Measurements from ENCODE around the gene ZRANB3.

The ZRANB3 gene

DNA sequence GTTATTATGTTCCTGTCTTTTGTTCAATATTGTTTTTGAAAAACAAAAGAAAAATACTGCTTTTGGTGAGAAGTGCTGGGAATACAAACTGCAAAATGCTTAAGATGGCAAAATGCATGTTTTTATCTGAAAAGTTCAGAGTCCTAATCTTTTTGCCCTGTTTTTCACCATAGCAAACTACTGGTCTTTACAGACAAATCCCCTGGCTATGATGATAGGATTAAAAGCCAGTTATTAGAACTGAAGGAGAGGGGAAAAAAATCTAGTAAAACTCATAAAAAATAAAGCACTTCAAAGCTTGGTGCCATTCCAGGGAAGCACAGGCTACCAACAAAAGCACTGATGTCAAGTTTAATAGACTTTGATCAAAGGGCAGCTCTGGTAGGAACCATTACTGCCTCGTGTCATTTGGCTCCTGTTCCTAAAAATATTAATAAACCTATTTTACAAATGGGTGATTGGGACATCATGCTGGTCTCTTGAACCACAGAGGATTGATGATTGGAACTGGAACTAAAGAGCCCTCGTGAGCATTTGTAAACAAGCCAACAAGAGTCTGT, 284.2 kb downstream of the ZRANB3 start:
- DNase-seq = no peak

GRCh38 chr2:135245071-135245470, 285.9 kb downstream of the ZRANB3 start:
- no peak for DNase-seq

GRCh38 chr2:135238651-135239050, 292.4 kb downstream of the ZRANB3 start:
- DNase-seq = no peak

- DNase-seq = no peak
Observed at GRCh38 chr2:135230150-135230549, 300.9 kb downstream of the ZRANB3 start.

DNA sequence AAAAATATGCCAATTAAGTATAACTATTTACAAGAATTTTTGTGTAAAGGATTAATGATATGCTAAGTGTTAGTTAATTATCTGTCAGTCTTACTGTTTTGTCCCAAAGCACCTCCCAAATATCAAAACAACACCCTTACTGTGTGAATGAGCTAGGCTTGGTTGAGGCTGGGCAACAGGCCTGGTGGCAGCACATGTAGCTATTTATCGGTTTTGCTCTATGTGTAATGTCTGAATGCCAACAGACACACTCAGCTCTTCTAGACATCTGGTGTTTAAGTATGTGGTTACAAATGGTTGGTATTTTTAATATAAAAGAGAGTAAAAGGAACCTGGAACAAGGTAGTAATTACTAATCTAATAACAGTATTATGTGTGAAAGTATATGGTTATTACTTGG, 303.6 kb downstream of the ZRANB3 start:
- no peak for DNase-seq

DNA sequence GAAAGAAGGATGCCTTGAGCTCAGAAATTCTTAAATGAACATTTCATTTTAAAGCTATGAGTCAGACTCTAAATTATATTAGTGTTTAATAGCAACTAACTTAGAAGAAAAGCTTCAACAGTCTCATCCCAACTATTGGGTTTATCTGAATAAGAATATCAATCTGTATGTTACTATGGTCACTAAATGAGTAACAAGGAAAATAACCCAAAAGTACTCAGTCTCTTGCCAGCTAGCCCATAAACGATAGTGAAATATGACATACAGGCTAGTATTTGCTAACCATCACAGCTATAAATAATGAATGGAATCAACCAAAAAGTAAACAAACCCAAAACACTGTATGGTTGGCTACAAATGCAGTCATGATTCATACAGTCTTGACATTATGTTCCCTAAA, 304.1 kb downstream of the ZRANB3 start:
- DNase-seq = no peak

DNA sequence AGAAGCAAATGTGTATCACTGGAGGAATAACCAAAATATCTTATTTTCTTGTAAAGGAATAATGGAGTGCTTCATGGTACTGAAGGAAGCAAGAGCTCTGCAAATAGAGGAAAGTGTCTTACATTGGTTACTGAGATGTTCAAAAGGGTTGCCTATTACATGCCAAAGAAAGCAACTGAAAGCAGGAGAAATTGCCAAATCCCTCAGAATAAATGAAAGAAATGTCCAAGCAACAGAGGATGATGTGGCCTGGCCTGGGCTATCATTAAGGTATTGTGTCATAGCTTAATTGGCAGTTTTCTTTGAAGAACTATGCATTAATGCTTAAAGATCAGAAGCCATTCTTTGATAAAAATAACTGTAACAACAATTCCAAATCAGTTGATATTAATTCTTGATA, 305.2 kb downstream of the ZRANB3 start:
- no peak for DNase-seq

DNA sequence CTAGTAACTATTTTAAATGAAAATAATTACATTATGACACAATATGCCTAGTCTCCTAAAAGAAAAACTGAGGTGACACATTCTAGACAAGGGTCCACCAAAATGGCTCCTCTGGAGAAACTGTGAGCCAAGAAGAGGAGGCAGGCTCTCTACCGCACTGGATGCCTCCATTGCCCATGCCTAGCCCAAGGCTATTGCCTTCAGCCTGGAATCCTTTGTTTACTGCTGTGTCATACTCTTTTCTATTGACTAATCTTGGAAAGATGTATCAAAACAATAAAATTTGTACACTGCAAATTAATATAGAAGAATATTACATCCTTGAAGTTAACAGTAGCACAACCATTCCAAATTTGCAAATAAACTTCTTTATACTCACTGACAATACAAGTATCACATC, 311.8 kb downstream of the ZRANB3 start:
- DNase-seq = no peak

DNA sequence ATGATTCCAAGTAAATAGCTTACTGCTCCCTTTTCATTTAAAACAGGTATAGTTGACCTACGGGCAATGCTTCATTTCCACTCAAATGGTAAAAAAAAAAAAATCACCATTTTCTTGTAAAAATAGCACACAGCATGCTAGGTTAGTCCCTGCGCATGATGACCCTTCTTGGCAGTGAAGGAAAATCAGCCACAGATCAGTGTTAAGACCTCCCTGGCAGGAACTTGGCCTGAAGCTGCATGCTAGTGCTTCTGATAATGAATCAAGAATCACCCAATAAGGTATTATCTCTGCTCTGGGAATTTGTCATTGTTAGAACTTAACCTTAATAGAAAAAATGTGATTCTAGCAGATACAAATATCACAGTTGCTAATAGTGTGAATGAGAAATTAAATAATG, 312.6 kb downstream of the ZRANB3 start:
- no peak for DNase-seq

DNA sequence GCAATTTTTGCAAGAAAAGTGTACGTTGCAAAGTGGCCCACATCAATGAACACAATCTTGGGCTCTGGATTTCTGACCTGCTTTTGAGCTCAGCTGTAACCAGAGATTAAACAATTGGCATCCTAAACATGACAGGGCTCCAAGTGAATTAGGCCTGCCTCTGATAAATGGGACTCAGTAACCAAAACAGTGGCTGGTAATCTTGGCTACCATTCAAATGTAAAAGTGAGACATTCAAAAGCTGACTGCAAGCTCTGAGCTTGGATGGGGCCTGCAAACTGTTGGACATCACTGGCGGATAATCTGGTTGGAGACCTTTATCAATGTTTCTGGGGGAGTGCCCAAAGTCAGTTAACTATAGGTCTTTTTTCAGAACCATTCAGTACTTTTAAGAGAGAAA, 318.3 kb downstream of the ZRANB3 start:
- no peak for DNase-seq

- DNase-seq = no peak
Observed at GRCh38 chr2:135208016-135208415, 323.0 kb downstream of the ZRANB3 start.

- DNase-seq = no peak
Observed at GRCh38 chr2:135203944-135204343, 327.1 kb downstream of the ZRANB3 start.

- DNase-seq = no peak
Observed at GRCh38 chr2:135202751-135203150, 328.3 kb downstream of the ZRANB3 start.

DNA sequence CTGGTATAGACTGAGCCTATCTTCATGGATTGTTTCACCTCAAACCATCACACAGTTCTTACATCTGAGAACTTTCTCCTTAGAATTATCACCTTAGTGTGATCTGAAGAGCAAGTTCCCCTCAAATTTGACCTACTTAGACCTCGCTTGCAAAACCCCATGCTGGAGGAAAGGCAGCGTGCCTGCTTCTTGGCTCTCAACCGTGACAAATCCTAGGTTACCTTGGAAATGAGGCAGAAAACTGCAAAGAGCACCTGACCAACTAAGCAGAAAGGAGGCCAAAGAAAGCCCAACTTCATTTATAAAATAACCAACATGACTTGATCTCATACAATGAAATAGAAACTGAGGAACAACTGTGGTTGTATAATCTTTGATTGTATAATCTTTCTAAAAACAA, 332.5 kb downstream of the ZRANB3 start:
- no peak for DNase-seq

- no peak for DNase-seq
Observed at GRCh38 chr2:135190799-135191198, 340.2 kb downstream of the ZRANB3 start.

- no peak for DNase-seq
Observed at GRCh38 chr2:135189148-135189547, 341.9 kb downstream of the ZRANB3 start.

- DNase-seq = no peak
Observed at GRCh38 chr2:135187270-135187669, 343.7 kb downstream of the ZRANB3 start.

DNA sequence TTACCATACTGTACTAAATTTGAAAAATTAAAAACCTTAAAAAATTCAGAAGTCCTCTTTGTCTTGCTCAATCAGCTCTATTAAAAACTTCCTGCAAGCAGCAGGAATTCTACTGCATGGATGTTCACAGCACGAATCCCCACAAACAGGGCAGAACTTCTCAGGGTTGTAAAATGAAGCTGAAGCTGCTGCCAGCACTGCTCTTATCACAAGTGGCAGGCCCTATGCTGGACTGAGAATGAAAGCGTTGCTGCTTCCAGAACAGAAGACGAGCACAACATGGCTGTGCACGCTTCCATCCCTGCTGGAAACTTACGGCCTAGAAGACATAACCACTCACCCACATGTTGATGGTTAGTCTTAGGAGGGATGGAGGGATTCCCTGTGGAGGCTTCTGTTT, 345.0 kb downstream of the ZRANB3 start:
- no peak for DNase-seq

DNA sequence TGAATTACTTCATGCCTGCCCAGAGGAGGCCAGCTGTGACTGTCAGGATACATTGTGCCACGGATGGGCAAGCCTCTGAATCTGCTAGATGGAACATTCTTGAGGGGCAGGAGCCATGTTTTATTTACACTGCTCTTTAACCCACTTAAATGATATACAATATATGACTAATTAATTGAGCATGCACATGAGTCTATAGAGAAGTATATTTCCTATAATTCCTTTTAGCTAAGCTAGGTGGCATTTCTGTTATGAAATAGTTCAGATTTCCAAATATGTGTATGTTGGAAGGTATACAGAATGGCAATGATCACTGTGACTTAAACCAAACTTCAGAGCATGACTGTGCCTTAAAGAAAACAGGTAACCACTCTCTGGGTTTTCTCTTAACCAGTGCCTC, 347.2 kb downstream of the ZRANB3 start:
- no peak for DNase-seq

- DNase-seq = no peak
Observed at GRCh38 chr2:135182601-135183000, 348.4 kb downstream of the ZRANB3 start.

- DNase-seq = no peak
Observed at GRCh38 chr2:135182190-135182589, 348.8 kb downstream of the ZRANB3 start.

GRCh38 chr2:135179689-135180088, 351.3 kb downstream of the ZRANB3 start:
- no peak for DNase-seq

DNA sequence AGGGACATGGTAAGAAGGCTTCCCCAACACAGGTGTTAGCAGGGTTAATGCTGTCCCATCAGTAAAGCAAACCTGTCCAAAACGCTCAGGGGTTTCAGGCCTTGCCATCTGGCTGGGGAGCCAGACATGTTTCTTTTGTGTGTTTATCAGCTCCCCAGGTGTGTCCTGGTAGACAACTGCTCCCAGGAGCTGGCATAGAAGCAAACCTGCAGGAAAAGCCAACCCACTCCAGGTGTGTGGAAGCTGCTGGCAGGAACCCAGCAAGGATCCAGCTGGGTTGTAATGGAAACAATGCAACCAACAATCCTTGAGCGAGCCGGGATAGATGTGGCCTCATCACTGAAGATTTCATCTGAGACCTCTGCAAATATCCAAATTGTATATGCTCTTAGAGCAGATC, 355.8 kb downstream of the ZRANB3 start:
- DNase-seq = no peak

GRCh38 chr2:135174810-135175093, 356.3 kb downstream of the ZRANB3 start:
- no peak for DNase-seq

- no peak for DNase-seq
Observed at GRCh38 chr2:135174049-135174809, 356.8 kb downstream of the ZRANB3 start.

All from activated CD4-positive, alpha-beta T cell treated with anti-CD3 and anti-CD28 coated beads, Interleukin-2, amount 50 U/mL, for 4 hours (primary cell).